Measurements from ENCODE around the gene ZSWIM3. TPM values are rescaled to one million over a fixed set of nuclear protein-coding genes. Genes with fewer than 3 reads are reported as not detected.
A peak's percentile ranks its signal among the peaks of the same experiment; 100 is the strongest.

Gene ZSWIM3
- total and polyA plus RNA-seq, 12 donors, result 2.9 to 19.5 (median 6.2) TPM

- intact Hi-C loops (cut with DNase I), result no loop called here
- WGBS, 4 donors, result 83 to 87% (median 85%) methylated on average over 3 to 14 of the region's 14 CpGs
These were observed 13.9 kb upstream of the ZSWIM3 start for GRCh38 chr20:45843506-45843905.

GRCh38 chr20:45845452-45845851, 12.0 kb upstream of the ZSWIM3 start:
- no peaks in the 10 kb centered on the region for H3K9me3 ChIP-seq (replicated peaks in 1 of 3)
- H3K4me3 ChIP-seq, result no peak overlapping the region
- peaks cover 18 to 41% of the 10 kb centered on the region in 2 donors for H3K4me1 ChIP-seq (replicated peaks in 1 of 2)
- H3K27ac ChIP-seq, result peak overlapping the region in 3 of 5 donors; percentile 36 to 45 (median 45)
- no peaks in the 10 kb centered on the region for H3K27me3 ChIP-seq
- peaks cover 0 to 78% of the 10 kb centered on the region in 2 donors for H3K36me3 ChIP-seq (replicated peaks in 1 of 2)
- TF ChIP-seq CTCF (IDR thresholded peaks at IDR 0.05) (no peak), POLR2A (IDR thresholded peaks at IDR 0.05) (no peak)
- intact Hi-C loops (cut with DNase I), result no loop called here
- no peak for DNase-seq

More at GRCh38 chr20:45843506-45843905, 13.9 kb upstream of the ZSWIM3 start:
- TF ChIP-seq POLR2A (IDR thresholded peaks at IDR 0.05) (no peak), CTCF (IDR thresholded peaks at IDR 0.05) (no peak)
- H3K9me3 ChIP-seq (replicated peaks in 1 of 3), result no peaks in the 10 kb centered on the region
- H3K27ac ChIP-seq, result peak overlapping the region in 3 of 5 donors; percentile 47 to 71 (median 63)
- no peaks in the 10 kb centered on the region for H3K27me3 ChIP-seq
- DNase-seq, result no peak
- H3K36me3 ChIP-seq (replicated peaks in 1 of 2), result peaks cover 0 to 87% of the 10 kb centered on the region in 2 donors
- no peak overlapping the region for H3K4me3 ChIP-seq
- peaks cover 12 to 34% of the 10 kb centered on the region in 2 donors for H3K4me1 ChIP-seq (replicated peaks in 1 of 2)

- peaks cover 0 to 57% of the 10 kb centered on the region in 2 donors for H3K36me3 ChIP-seq (replicated peaks in 1 of 2)
- no peak overlapping the region for H3K4me3 ChIP-seq
- intact Hi-C loops (cut with DNase I), result no loop called here
- no peak for TF ChIP-seq POLR2A (IDR thresholded peaks at IDR 0.05)
- H3K4me1 ChIP-seq (replicated peaks in 1 of 2), result peaks cover 14 to 33% of the 10 kb centered on the region in 2 donors
- H3K27me3 ChIP-seq, result no peaks in the 10 kb centered on the region
- no peaks in the 10 kb centered on the region for H3K9me3 ChIP-seq (replicated peaks in 1 of 3)
- peak overlapping the region in 2 of 5 donors; percentile 62 to 70 for H3K27ac ChIP-seq
- 86 to 91% (median 89%) methylated on average over 8 of the region's 8 CpGs for WGBS, 4 donors
- DNase-seq, result peak in 1 of 7 donors; percentile 23
These were observed 9.0 kb upstream of the ZSWIM3 start for GRCh38 chr20:45848421-45848820.

GRCh38 chr20:45848969-45849582, 8.3 kb upstream of the ZSWIM3 start:
- peak; percentile 59 to 90 (median 83) for DNase-seq
- intact Hi-C loops (cut with DNase I), result no loop called here
- H3K4me1 ChIP-seq (replicated peaks in 1 of 2), result peaks cover 14 to 33% of the 10 kb centered on the region in 2 donors
- peak overlapping the region in 3 of 5 donors; percentile 64 to 70 (median 66) for H3K27ac ChIP-seq
- no peaks in the 10 kb centered on the region for H3K27me3 ChIP-seq
- no peak overlapping the region for H3K4me3 ChIP-seq
- H3K36me3 ChIP-seq (replicated peaks in 1 of 2), result peaks cover 0 to 51% of the 10 kb centered on the region in 2 donors
- WGBS, 4 donors, result 58 to 72% (median 60%) methylated on average over 8 of the region's 8 CpGs
- H3K9me3 ChIP-seq (replicated peaks in 1 of 3), result no peaks in the 10 kb centered on the region
- TF ChIP-seq CTCF (IDR thresholded peaks at IDR 0.05), result no peak
- TF ChIP-seq POLR2A (IDR thresholded peaks at IDR 0.05), result peak in 1 of 2 donors; percentile 38

- Histone ChIP-seq H3K27me3 (no peaks in the 10 kb centered on the region), H3K9me3 (replicated peaks in 1 of 3) (no peaks in the 10 kb centered on the region), H3K4me3 (no peak overlapping the region), H3K36me3 (replicated peaks in 1 of 2) (peaks cover 0 to 39% of the 10 kb centered on the region in 2 donors), H3K27ac (peak overlapping the region in 4 of 5 donors; percentile 2 to 70 (median 65)), H3K4me1 (replicated peaks in 1 of 2) (peaks cover 19 to 42% of the 10 kb centered on the region in 2 donors)
- TF ChIP-seq POLR2A (IDR thresholded peaks at IDR 0.05), result no peak
- no peak for TF ChIP-seq CTCF (IDR thresholded peaks at IDR 0.05)
- peak in 1 of 7 donors; percentile 12 for DNase-seq
- WGBS, 4 donors, result 94 to 100% (median 96%) methylated on average over 1 to 2 of the region's 2 CpGs
- intact Hi-C loops (cut with DNase I), result no loop called here
These were observed 7.2 kb upstream of the ZSWIM3 start for GRCh38 chr20:45850238-45850637.
